Neural cell (in vitro differentiated cells): ENCODE results near the gene TRA2A. TPM values are rescaled to one million over a fixed set of nuclear protein-coding genes. Genes with fewer than 3 reads are reported as not detected.
A peak's percentile ranks its signal among the peaks of the same experiment; 100 is the strongest.

Source experiments
- H2AFZ ChIP-seq: fragments of 200-600, 300-800 bp; sonication (generic), shearing (Covaris generic); 2 replicates; pipeline ENCODE4 v1.6.0; 2014; ENCODE audit warnings: low read depth, mild to moderate bottlenecking, antibody characterized with exemption, low read length, moderate library complexity
- H3F3A ChIP-seq: fragments of 200-600 bp; shearing (Covaris generic); 2 replicates; pipeline ENCODE4 v1.6.1; 2016; ENCODE audit warnings: mild to moderate bottlenecking, moderate library complexity, mixed read lengths, antibody characterized with exemption, low read length; ENCODE audit not compliant: insufficient read depth, poor library complexity, severe bottlenecking
- H3K27ac ChIP-seq: fragments of 200-600, 300-800 bp; sonication (generic), shearing (Covaris generic); 2 replicates; pipeline ENCODE4 v1.5.1; 2014; ENCODE audit warnings: mild to moderate bottlenecking, low read length, moderate library complexity
- H3K27me3 ChIP-seq: fragments of 300-800, 200-600 bp; sonication (generic), shearing (Covaris generic); 2 replicates; pipeline ENCODE4 v1.6.0; 2014; ENCODE audit warnings: mild to moderate bottlenecking, low read depth, low read length, moderate library complexity; ENCODE audit not compliant: insufficient read depth
- H3K36me3 ChIP-seq: fragments of 300-800, 200-600 bp; sonication (generic), shearing (Covaris generic); 2 replicates; pipeline ENCODE4 v1.5.1; 2014; ENCODE audit warnings: mild to moderate bottlenecking, antibody characterized with exemption, low read length, moderate library complexity; ENCODE audit not compliant: insufficient read depth
- H3K4me2 ChIP-seq: fragments of 300-800, 200-600 bp; sonication (generic), shearing (Covaris generic); 2 replicates; pipeline ENCODE4 v1.6.0; 2014; ENCODE audit warnings: mild to moderate bottlenecking, low read length
- H3K4me3 ChIP-seq: fragments of 300-800, 200-600 bp; sonication (generic), shearing (Covaris generic); 2 replicates; pipeline ENCODE4 v1.5.1; 2014; ENCODE audit warnings: mild to moderate bottlenecking, low read length, moderate library complexity
- H3K79me2 ChIP-seq: fragments of 200-600 bp; shearing (Covaris generic); replicated peaks from 2 replicates; pipeline ENCODE4 v1.6.0; 2014; ENCODE audit warnings: mild to moderate bottlenecking, low read length, moderate library complexity; ENCODE audit not compliant: insufficient read depth
- H3K9ac ChIP-seq: fragments of 300-800, 200-600 bp; sonication (generic), shearing (Covaris generic); 2 replicates; pipeline ENCODE4 v1.6.1; 2016; ENCODE audit warnings: mild to moderate bottlenecking, low read length, mixed read lengths
- H3K9me2 ChIP-seq: fragments of 200-600 bp; shearing (Covaris generic); 2 replicates; pipeline ENCODE4 v1.6.1; 2016; ENCODE audit warnings: mild to moderate bottlenecking, low read length, mixed read lengths; ENCODE audit not compliant: insufficient read depth
- H3K9me3 ChIP-seq: fragments of 200-600, 300-800 bp; sonication (generic), shearing (Covaris generic); 2 replicates; pipeline ENCODE4 v1.6.1; 2016; ENCODE audit warnings: mild to moderate bottlenecking, mixed run types, low read length, moderate library complexity, mixed read lengths
- H4K20me1 ChIP-seq: fragments of 200-600 bp; shearing (Covaris generic); 2 replicates; pipeline ENCODE4 v1.6.1; 2016; ENCODE audit warnings: mild to moderate bottlenecking, mixed run types; ENCODE audit not compliant: insufficient read depth
- CTCF ChIP-seq: fragments of 450-650 bp; IDR thresholded peaks from 2 replicates; pipeline ENCODE4 v1.5.1; 2014; ENCODE audit warnings: antibody characterized with exemption, mild to moderate bottlenecking, moderate library complexity; ENCODE audit not compliant: poor library complexity, severe bottlenecking
- EZH2 ChIP-seq: fragments of 200-600, 300-800 bp; shearing (Covaris generic), sonication (generic); IDR thresholded peaks from 2 replicates; pipeline ENCODE4 v1.6.1; 2014; ENCODE audit warnings: antibody characterized with exemption, low read length, borderline replicate concordance, mild to moderate bottlenecking; ENCODE audit not compliant: insufficient read depth, poor library complexity, severe bottlenecking
- MXI1 ChIP-seq: fragments of 450-650 bp; conservative IDR thresholded peaks from 2 replicates; pipeline ENCODE4 v1.6.1; 2014; ENCODE audit warnings: antibody characterized with exemption, mild to moderate bottlenecking; ENCODE audit not compliant: poor library complexity, severe bottlenecking
- POLR2AphosphoS5 ChIP-seq: IDR thresholded peaks from 2 replicates; pipeline ENCODE4 v1.6.1; 2012
- RAD21 ChIP-seq: fragments of 450-650 bp; conservative IDR thresholded peaks from 2 replicates; pipeline ENCODE4 v1.6.1; 2014; ENCODE audit warnings: antibody characterized with exemption, mild to moderate bottlenecking, moderate library complexity
- REST ChIP-seq: IDR thresholded peaks from 2 replicates; pipeline ENCODE4 v1.6.1; 2012; ENCODE audit warnings: borderline replicate concordance
- TAF1 ChIP-seq: IDR thresholded peaks from 2 replicates; pipeline ENCODE4 v1.6.1; 2012; ENCODE audit warnings: low read depth
- polyA plus RNA-seq: library from polyadenylated mRNA; depleted of rRNA; stranded (reverse); fragments of >200 nt; gene quantifications from 2 replicates; pipeline ENCODE4 v1.2.3, GENCODE V29; 2014

The TRA2A gene
- polyA plus RNA-seq, 1 donor from 2014 or later = 188 TPM

- H3K4me2 ChIP-seq = peak overlapping the region; percentile 76
- peaks cover 4% of the 10 kb centered on the region for H4K20me1 ChIP-seq
- H3K4me3 ChIP-seq = peak overlapping the region; percentile 84
- H3K79me2 ChIP-seq = peaks cover 78% of the 10 kb centered on the region
- peak overlapping the region; percentile 85 for H3K27ac ChIP-seq
- no peaks in the 10 kb centered on the region for H3K9me3 ChIP-seq
- H3K9ac ChIP-seq = peak overlapping the region; percentile 84
- H3K9me2 ChIP-seq = no peaks in the 10 kb centered on the region
- no peaks in the 10 kb centered on the region for H3K27me3 ChIP-seq
- H3F3A ChIP-seq = peaks cover 17% of the 10 kb centered on the region
- H3K36me3 ChIP-seq = no peaks in the 10 kb centered on the region
- peak overlapping the region; percentile 47 for H2AFZ ChIP-seq
- peak; percentile 29 for TF ChIP-seq MXI1
- TF ChIP-seq REST = no peak
- TF ChIP-seq TAF1 = no peak
- no peak for TF ChIP-seq EZH2
- no peak for TF ChIP-seq RAD21
Measured at GRCh38 chr7:23469150-23469960, 62.4 kb downstream of the TRA2A start.

GRCh38 chr7:23468526-23469149 lies 63.1 kb downstream of the TRA2A start:
- TF ChIP-seq REST (no peak), RAD21 (no peak), POLR2AphosphoS5 (peak; percentile 21), TAF1 (no peak), CTCF (peak; percentile 7)
- Histone ChIP-seq H3K4me2 (peak overlapping the region; percentile 76), H3K27me3 (no peaks in the 10 kb centered on the region), H2AFZ (no peak overlapping the region), H3K9me3 (no peaks in the 10 kb centered on the region), H3K79me2 (peaks cover 83% of the 10 kb centered on the region), H4K20me1 (peaks cover 4% of the 10 kb centered on the region), H3K36me3 (no peaks in the 10 kb centered on the region), H3K4me3 (peak overlapping the region; percentile 84), H3K27ac (peak overlapping the region; percentile 85), H3K9ac (peak overlapping the region; percentile 84), H3K9me2 (no peaks in the 10 kb centered on the region), H3F3A (peaks cover 17% of the 10 kb centered on the region)
